Adipocyte (in vitro differentiated cells): ENCODE measurements around the gene ANKHD1.

Source experiments
- DNase-seq: peaks from one replicate; pipeline ENCODE4 v3.0.0-alpha.2; 2015; ENCODE audit warnings: low read depth
- H3K27me3 ChIP-seq: replicated peaks from 2 replicates; pipeline ENCODE4 v1.7.0; 2013; ENCODE audit warnings: mild to moderate bottlenecking, low read length, moderate library complexity; ENCODE audit not compliant: control insufficient read depth, insufficient read depth
- H3K36me3 ChIP-seq: 2 replicates; pipeline ENCODE4 v1.7.0; 2013; ENCODE audit warnings: low read length, mild to moderate bottlenecking, moderate library complexity; ENCODE audit not compliant: control insufficient read depth, insufficient read depth, severe bottlenecking
- H3K4me1 ChIP-seq: 2 replicates; pipeline ENCODE4 v1.7.0; 2013; ENCODE audit warnings: mild to moderate bottlenecking, low read length, moderate library complexity; ENCODE audit not compliant: control insufficient read depth, insufficient read depth
- H3K4me3 ChIP-seq: 2 replicates; pipeline ENCODE4 v1.7.0; 2013; ENCODE audit warnings: mild to moderate bottlenecking, low read length, moderate library complexity
- H3K9ac ChIP-seq: 2 replicates; pipeline ENCODE4 v1.7.0; 2013; ENCODE audit warnings: mild to moderate bottlenecking, low read length, moderate library complexity
- H3K9me3 ChIP-seq: 2 replicates; pipeline ENCODE4 v1.7.0; 2013; ENCODE audit warnings: mild to moderate bottlenecking, low read length, moderate library complexity; ENCODE audit not compliant: control insufficient read depth

ANKHD1 gene

GRCh38 chr5:140567136-140567818, 165.6 kb downstream of the ANKHD1 start:
- Histone ChIP-seq H3K4me1 (peaks cover 42% of the 10 kb centered on the region), H3K4me3 (no peak overlapping the region), H3K36me3 (peaks cover 27% of the 10 kb centered on the region), H3K9ac (no peak overlapping the region), H3K27me3 (no peaks in the 10 kb centered on the region), H3K9me3 (no peaks in the 10 kb centered on the region)
- DNase-seq: no peak

GRCh38 chr5:140567871-140568270, 166.2 kb downstream of the ANKHD1 start:
- H3K9ac ChIP-seq: no peak overlapping the region

GRCh38 chr5:140568443-140569063, 166.9 kb downstream of the ANKHD1 start:
- Histone ChIP-seq H3K9ac (no peak overlapping the region), H3K4me3 (no peak overlapping the region), H3K36me3 (peaks cover 27% of the 10 kb centered on the region), H3K9me3 (no peaks in the 10 kb centered on the region), H3K27me3 (no peaks in the 10 kb centered on the region), H3K4me1 (peaks cover 38% of the 10 kb centered on the region)
- DNase-seq: no peak

More at GRCh38 chr5:140567871-140568270, 166.2 kb downstream of the ANKHD1 start:
- Histone ChIP-seq H3K4me3 (no peak overlapping the region), H3K9me3 (no peaks in the 10 kb centered on the region), H3K36me3 (peaks cover 27% of the 10 kb centered on the region), H3K27me3 (no peaks in the 10 kb centered on the region), H3K4me1 (peaks cover 42% of the 10 kb centered on the region)
- DNase-seq: no peak

GRCh38 chr5:140569197-140569596, 167.6 kb downstream of the ANKHD1 start:
- H3K27me3 ChIP-seq: no peaks in the 10 kb centered on the region
- peaks cover 39% of the 10 kb centered on the region for H3K4me1 ChIP-seq
- H3K36me3 ChIP-seq: peaks cover 27% of the 10 kb centered on the region
- no peak overlapping the region for H3K4me3 ChIP-seq
- peak overlapping the region; percentile 28 for H3K9ac ChIP-seq
- no peak for DNase-seq
- no peaks in the 10 kb centered on the region for H3K9me3 ChIP-seq

GRCh38 chr5:140570058-140570457, 168.4 kb downstream of the ANKHD1 start:
- no peak for DNase-seq
- H3K36me3 ChIP-seq: peaks cover 27% of the 10 kb centered on the region
- H3K9ac ChIP-seq: no peak overlapping the region
- peaks cover 45% of the 10 kb centered on the region for H3K4me1 ChIP-seq
- no peak overlapping the region for H3K4me3 ChIP-seq
- H3K9me3 ChIP-seq: no peaks in the 10 kb centered on the region
- no peaks in the 10 kb centered on the region for H3K27me3 ChIP-seq

GRCh38 chr5:140570488-140570887, 168.9 kb downstream of the ANKHD1 start:
- Histone ChIP-seq H3K4me1 (peaks cover 45% of the 10 kb centered on the region), H3K4me3 (no peak overlapping the region), H3K36me3 (peaks cover 27% of the 10 kb centered on the region), H3K9ac (no peak overlapping the region), H3K9me3 (no peaks in the 10 kb centered on the region), H3K27me3 (no peaks in the 10 kb centered on the region)
- DNase-seq: no peak

GRCh38 chr5:140571105-140571504, 169.5 kb downstream of the ANKHD1 start:
- H3K4me1 ChIP-seq: peaks cover 39% of the 10 kb centered on the region
- H3K9ac ChIP-seq: no peak overlapping the region
- H3K4me3 ChIP-seq: no peak overlapping the region
- H3K27me3 ChIP-seq: no peaks in the 10 kb centered on the region
- H3K36me3 ChIP-seq: peaks cover 27% of the 10 kb centered on the region
- H3K9me3 ChIP-seq: no peaks in the 10 kb centered on the region
- DNase-seq: no peak

GRCh38 chr5:140573683-140574082, 172.1 kb downstream of the ANKHD1 start:
- peaks cover 4% of the 10 kb centered on the region for H3K36me3 ChIP-seq
- H3K27me3 ChIP-seq: no peaks in the 10 kb centered on the region
- no peak overlapping the region for H3K4me3 ChIP-seq
- H3K4me1 ChIP-seq: peaks cover 26% of the 10 kb centered on the region
- H3K9ac ChIP-seq: no peak overlapping the region
- H3K9me3 ChIP-seq: no peaks in the 10 kb centered on the region
- DNase-seq: no peak

GRCh38 chr5:140574165-140574564, 172.5 kb downstream of the ANKHD1 start:
- Histone ChIP-seq H3K4me1 (peaks cover 21% of the 10 kb centered on the region), H3K36me3 (peaks cover 4% of the 10 kb centered on the region), H3K27me3 (no peaks in the 10 kb centered on the region), H3K9me3 (no peaks in the 10 kb centered on the region), H3K4me3 (no peak overlapping the region), H3K9ac (no peak overlapping the region)
- no peak for DNase-seq

- peak; percentile 51 for DNase-seq
- peaks cover 3% of the 10 kb centered on the region for H3K36me3 ChIP-seq
- no peaks in the 10 kb centered on the region for H3K27me3 ChIP-seq
- H3K4me1 ChIP-seq: peaks cover 17% of the 10 kb centered on the region
- no peaks in the 10 kb centered on the region for H3K9me3 ChIP-seq
- H3K4me3 ChIP-seq: no peak overlapping the region
- H3K9ac ChIP-seq: peak overlapping the region; percentile 43
Observed at GRCh38 chr5:140575309-140575708, 173.7 kb downstream of the ANKHD1 start.

- no peak overlapping the region for H3K4me3 ChIP-seq
- no peaks in the 10 kb centered on the region for H3K36me3 ChIP-seq
- no peaks in the 10 kb centered on the region for H3K27me3 ChIP-seq
- no peak for DNase-seq
- H3K9me3 ChIP-seq: no peaks in the 10 kb centered on the region
- H3K9ac ChIP-seq: no peak overlapping the region
- H3K4me1 ChIP-seq: peaks cover 17% of the 10 kb centered on the region
Observed at GRCh38 chr5:140576776-140577201, 175.2 kb downstream of the ANKHD1 start.
